Anterior cingulate cortex (tissue), 58 donors: ENCODE results near the gene SMPD1.
A peak's percentile ranks its signal among the peaks of the same experiment; 100 is the strongest.

Experiments used
- DNase-seq, 58 donors: peaks; one replicate each; lab custom pipeline; 2025; lab: John Stamatoyannopoulos, UW

The SMPD1 gene

DNA sequence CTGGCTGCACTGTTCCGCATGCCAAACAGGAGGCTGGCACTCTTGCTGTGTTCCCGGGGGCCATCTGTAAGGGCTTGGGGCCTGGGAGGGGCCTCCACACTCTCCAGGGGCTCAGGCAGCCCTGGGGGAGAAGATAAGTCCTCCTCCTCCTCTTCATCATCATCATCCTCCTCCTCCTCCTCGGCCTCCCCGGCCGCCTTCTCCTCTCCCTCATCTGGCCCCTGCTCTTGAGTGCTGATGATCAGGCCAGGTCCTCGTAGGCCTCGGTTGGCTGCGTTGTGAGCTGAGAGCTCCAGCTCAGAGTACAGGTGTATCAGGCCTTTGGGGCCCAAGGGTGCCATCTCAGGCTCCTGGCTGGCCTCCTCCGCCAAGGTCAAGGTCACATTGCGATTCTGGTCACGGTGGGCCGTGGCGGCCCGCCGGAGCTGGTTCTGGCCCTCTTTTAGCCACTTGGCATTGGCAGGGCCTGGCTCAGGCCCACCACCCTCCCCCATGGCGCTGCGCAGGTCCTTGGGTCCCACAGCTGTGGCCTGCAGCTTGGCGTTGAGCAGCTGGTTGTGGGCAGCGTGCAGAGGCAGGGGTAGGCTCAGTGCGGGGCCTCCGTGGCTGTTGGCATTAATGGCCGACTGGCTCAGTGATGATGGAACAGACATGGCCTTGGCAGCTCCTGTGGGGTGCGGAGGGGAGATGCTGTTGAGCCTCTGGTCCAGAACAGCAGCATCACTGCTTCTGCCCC, 20.6 kb downstream of the SMPD1 start:
- peak in 30 of 58 donors; percentile 23 to 85 (median 56) for DNase-seq

DNA sequence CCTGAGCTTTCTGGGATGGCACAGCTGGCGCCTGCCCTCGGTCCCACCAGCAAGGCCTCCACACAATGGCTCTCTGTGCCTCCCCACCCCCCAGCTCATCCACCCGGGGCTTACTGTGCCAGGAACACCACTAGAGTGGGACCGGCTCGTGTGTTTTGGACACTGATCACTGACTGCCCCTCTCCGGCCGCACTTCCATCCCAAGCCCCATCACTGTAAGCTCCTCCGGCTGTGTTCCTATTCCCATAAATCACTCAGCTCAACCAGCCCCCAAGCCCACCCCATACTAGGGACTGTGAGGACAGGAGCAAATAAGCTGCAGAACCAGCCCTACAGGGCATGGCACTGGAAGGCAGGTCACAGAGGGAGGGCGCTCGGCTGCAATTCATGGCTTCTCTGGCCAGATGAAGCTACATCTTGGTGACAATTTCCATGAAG, 21.3 kb downstream of the SMPD1 start:
- peak in 52 of 58 donors; percentile 18 to 92 (median 73) for DNase-seq

DNA sequence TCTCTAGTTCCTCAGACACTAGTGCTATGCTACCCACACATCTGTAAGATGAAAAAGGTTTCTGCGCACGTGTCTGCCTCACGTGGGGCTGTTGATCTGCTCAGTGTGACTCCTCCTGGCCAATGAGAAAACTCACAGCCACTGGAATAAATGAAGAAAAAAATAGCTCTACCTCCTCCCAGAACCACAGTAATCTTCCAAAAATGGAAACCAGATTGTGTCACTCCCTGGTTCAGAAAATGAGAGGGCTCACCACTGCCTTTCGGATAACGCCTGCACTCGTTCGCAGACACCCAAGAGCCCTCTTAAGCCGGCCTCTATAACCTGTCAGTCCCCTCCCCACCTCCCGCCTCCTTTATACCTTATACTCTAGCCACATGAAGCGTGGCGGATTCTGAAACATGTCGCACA, 23.5 kb downstream of the SMPD1 start:
- peak in 22 of 58 donors; percentile 19 to 74 (median 36) for DNase-seq

DNA sequence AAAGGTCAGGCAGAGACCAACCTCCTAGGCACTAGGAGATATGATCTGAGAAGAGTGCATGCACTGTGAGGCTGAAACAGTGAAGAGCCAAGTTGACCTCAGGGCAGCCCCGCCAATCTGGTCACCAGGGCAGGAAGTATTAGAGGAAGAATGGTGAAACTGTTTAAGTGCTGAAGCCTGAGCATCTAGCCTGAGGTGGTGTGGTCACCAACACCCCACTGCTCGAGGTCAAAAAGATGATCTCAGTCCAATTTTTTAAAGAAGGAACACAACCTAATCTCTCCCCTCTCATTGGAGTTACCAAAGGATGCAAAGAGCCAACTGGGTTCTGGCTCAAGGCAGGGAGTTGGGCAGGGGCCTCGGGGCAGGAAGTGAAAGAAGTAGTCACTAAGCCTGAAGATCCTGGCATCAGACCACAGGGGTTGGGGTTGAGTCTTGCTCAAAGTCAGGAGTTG, 24.6 kb downstream of the SMPD1 start:
- no peak for DNase-seq

DNA sequence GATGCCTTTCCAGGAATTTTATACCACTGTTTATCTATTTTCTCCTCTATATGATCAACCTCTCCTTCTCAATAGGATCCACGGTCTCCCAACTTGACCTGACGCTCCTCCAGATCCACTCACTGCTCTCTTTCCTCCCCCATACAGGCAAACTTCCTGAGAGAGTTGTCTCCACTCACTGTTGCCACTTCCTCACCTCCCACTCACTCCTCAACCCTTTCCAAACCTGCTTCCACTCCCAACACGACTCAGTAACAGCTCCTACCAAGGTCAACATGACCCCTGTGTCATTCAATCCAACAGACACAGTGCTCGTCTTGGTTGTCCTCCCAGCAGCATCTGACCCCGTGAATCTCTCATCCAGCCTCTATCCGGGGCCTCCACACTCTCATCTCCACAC, 25.5 kb downstream of the SMPD1 start:
- no peak for DNase-seq

DNA sequence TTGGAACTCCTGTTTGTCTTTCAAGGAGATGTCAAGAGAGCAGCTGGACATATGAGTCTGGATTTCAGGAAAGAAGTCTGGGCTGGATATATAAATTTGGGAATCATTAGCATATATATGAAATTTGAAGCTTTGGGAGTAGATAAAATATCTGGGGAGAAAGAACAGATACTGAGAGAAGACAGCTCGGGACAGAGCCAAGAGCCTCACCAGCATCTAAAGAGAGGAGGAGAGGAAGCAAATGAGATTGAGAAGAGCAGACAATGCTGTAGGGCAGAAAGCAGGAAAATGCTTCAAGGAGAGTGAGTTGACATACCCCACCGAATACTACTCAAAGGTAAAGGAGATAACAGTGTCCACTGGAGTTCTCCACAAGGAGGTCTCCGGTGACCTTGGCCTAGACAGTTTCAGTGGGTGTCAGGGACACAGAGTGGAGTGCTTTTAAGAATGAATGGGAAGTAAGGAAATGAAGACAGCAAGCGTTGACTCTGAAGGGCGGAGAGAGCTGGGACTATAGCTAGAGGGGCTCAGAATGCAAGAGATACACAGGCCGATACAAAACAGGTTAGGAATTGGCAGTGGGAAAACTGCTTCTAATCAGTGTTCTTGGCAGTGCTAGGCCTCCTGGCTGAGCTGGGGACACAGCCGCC, 27.8 kb downstream of the SMPD1 start:
- DNase-seq = peak in 6 of 58 donors; percentile 18 to 54 (median 49)

DNA sequence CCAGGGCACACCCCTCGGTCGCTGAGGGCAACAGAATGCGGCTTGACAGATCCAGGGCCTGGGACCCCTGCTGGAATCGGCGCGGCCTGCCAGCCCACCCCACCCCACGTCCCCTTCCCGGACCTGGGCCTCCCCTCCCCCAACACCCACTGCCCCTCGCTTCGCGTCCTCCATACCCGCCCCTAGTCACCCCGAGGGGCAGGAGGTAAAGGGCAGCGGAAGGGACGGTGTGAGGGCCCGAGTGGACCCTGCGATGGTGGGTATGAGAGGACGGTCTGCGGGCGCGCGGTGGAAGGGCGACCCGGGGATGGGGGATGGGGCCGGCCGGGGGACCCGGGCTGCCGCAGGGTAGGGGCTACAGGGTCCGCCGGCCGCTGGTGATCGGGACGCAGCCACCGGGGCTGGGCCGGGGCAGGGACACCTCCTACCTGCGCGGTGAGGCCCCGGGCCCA, 28.3 kb downstream of the SMPD1 start:
- DNase-seq = peak in 9 of 58 donors; percentile 15 to 64 (median 51)

DNA sequence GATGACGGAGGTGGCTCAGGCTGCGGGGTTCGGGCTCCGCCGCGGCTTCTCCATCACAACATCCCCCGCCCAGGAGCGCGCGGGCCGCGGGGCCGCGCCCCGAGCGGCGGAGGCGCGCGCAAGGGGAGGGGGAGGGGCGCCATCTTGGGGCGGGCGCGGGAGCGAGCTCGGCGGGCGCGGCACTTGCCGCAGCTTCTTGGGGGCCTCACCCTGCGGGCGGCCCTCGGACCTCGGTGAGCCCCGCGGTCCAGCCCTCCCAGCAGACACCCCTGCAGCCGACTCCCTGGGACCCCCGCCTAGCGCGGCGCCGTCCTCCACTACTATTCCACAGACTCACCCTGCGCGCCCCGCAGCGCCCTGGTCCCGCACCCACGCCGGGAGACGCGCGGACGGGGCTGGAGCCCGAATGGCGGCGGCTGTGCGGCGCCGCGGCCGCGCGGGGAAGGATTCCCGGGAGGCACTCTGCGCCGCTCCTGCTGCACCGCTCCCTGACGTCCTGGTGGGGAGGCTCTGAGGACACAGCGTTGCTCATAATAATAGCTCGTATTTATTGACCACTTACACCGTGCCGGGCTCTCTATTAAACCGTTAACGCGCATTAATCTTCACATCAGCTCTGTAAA, 28.8 kb downstream of the SMPD1 start, which contains the start of gene APBB1:
Gene APBB1 (minus strand): TSS at position 86 of the 623 bp plus-strand sequence. CDS start 7,747 bp downstream, outside the sequence.
- peak in 55 of 58 donors; percentile 44 to 87 (median 72) for DNase-seq

DNA sequence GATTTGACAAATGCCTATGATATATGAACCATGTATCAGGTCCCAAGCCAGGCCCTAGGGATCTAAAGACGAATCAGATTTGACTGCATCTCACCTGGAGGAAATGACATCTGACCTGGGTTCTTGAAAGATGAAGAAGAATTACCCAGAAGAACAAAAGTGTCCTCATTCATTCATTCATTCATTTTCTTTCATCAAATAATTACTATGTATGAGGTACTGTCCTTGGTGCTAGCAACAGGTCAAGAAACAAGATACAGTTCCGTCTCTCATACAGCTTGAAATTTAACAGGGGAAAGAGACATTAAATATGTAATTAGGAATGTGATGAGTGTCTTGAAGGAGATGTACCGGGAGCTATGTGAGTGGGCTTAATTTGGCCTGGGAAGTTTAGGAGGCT, 30.4 kb downstream of the SMPD1 start:
- no peak for DNase-seq

DNA sequence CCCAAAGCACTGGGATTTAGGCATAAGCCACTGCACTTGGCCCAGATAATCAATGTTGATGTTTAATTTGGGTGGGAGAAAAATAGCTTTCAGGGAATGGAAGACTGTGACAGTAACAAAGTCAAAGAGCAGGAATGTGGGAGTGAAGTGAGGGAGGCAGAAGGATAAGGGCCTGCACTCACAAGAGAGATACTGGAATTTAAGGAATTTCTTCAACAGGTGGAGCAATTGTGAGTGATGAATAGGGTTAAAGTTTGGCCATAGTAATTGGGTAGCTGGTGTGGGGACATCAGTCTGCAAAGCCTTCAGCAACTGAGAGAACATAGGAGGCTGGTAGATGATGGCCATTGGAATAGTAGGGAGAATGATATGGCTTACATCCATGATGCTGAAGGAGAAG, 37.2 kb downstream of the SMPD1 start:
- DNase-seq = no peak

DNA sequence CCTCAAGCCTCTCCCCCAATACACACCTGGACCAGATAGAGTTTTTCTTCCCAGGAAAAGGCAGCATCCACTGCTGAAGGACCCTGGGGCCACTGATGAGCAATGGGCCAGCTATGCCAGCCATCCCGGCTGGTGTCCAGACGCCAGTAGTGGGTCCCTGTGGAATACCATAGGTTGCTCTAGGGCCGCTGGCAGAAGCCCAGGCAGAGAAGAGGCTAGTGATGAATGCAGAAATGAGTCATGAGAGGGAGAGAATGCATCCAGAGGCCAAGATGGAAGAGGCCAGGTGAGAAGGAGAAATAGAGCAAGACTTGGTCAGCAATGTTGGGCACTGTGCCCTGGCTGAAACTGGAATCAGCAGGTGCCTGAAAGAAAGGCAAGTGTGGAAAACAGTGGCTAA, 41.6 kb downstream of the SMPD1 start:
- no peak for DNase-seq

DNA sequence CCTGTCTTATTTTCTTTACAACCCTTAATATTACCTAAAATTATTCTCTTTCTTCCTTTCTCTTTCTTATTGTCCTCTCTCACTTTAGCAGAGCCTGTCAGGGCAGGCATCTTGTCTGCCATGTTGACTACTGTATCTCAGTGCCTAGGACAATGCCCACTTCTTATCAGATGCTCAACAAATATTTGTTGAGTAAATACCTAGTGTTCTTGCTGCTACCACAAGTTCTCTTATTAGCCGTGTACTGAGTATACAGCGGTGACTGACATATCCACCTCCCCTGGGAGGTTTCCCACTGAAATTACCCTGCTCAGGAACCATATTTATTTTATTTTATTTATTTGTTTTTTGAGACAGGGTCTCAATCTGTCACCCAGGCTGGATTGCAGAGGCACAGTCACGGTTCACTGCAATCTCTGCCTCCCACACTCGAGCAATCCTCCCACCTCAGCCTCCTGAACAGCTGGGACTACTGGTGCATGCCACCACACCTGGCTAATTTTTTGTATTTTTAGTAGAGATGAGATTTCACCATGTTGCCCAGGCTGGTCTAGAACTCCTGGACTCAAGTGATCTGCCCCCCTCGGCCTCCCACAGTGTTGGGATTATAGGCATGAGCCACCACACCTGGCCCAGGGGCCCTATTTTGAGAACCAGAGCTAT, 43.9 kb downstream of the SMPD1 start:
- no peak for DNase-seq

DNA sequence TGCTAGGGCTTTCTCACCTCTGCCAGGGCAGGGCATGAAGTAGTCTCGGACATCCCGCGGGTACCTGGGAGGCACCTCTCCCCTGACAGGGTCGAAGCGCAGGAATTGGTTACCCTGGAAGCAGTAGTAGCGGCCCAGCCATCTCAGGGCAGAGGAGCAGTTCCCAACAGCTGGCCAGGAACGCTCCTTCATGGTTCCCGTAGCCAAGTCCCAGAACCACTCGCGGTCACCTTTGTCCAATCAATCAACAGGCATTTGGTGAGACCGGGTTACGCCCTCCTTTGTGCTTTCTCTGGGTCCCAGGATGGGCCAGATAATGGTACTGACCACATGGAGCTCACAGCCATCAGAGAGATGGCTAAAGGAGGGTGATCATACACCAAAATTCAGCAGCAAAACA, 47.1 kb downstream of the SMPD1 start:
- no peak for DNase-seq

DNA sequence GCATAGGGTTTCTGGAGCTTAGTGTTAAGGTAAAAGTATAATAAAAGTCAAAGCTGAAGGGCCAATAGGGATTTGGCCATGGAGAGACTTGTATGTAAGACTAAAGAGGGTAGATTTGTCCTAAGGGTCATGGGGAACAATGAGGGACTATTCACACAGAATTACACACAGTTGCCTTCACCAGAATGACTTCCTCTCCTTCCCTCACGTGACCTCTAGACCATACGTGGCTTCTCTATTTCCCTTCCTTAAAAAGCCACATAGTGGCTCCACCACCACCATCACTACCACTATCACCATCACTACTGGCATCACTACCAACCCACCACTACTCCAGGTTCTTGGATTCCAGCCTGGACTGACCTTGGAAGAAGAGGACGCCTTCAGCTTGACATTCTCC, 47.7 kb downstream of the SMPD1 start:
- no peak for DNase-seq

DNA sequence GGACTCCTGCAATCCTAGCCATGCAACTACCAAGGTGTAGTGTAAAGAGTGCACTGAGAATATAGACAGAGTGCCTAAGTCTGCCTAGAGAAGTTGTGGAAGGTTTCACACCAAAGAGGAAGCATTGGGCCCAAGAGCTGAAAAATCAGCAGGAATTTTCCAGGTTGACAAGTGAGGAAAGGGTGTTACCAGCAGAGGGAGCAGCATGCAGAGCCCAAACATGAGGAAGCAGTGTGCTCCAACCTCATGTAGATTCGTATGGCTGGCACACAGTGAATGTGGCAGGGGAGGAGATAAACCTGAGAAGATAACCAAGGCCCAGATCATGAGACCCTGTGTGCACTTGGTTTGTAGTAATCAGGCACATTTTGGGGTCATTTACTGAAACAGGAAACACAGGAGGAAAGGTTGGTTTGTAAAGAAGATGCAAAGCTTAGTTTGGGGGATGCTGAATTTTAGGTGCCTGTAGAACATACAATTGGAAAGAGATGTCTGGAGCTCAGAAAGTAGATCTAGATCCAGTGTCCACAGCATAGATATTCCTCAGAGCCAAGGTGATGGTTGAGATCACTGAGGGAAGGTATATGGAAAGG, 48.8 kb downstream of the SMPD1 start:
- DNase-seq = peak in 46 of 58 donors; percentile 3 to 70 (median 25)

DNA sequence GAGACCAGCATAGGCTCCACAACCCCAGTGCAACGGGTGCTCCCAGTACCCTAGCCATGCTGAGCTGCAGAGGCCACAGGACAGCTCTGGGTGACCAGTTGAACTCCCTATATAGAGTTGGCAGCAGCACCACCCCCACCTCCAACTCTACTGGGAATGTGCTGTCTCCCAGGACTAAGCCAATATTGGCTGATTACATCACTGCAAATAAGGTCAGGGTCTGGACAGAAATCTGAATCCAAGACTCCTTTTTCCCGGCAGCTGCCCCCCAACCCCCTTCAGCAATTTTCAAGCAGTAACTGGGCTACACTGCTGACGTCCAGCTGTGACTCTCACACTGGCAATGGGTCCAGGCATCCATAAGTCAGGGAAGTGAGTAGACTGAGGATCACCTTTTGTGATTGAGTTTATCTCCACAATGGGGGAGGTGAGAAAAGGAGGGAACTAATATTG, 50.7 kb downstream of the SMPD1 start, which contains the start of gene HPX:
Gene HPX (minus strand): TSS at position 82 of the 453 bp plus-strand sequence. CDS start 24 bp downstream, at position 58.
- no peak for DNase-seq

DNA sequence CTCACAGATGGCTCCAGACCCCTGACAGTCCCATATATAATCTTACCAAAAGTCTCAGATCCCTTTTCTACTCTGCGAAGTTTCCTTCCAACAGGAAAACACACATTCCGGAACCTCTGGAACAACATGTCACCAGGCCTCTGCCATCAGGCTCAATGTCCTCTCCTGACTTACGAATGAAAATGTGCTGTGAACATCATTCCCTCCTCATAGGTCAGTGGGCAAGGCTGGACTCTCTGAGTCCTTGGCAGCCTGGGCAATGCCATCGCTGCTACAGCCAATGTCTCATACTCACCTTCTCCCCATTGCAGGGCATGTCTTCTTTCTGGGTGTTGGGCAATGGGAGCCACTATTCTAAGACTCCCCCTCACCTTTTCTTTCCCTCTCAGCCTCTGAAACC, 52.2 kb downstream of the SMPD1 start:
- DNase-seq = no peak

DNA sequence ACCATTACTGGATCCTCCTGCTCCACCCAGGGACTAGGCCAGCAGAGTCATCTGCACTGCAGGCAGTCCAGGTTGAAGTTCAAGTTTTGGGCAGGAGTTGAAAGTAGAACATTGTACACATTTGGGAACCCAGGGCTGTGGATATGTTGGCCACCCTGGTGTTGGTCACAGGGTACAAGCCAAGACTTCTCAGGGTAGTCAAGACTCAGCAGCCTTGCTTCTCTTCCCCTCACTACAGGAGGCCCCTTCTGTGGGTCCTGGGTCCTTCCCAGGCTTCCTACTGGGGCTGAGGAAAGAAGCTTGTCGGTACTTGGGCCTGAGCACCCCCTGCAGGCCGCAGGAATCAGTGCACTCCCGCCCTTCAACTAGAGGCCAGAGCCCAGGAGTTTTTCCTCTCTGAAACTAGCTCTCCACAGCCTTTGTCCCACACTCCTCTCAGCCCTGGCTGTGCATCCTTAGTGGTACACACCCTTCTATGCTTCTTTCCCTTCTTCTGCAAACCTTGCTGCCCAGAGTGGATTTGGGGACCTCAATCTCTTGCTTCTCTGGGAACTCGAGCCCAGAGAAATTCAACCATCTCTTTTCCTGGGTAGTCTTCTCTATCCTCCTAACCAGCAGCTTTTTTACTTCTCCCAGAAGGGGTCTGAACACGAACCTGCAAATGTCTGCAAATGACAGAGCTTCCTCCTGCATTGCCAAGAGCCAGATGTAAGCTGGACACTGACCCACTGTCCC, 53.2 kb downstream of the SMPD1 start:
- peak in 54 of 58 donors; percentile 2 to 74 (median 38) for DNase-seq
